OCI-LY1 (cell line): ENCODE results near the gene ASB7.

Experiments used
- H2AFZ ChIP-seq: fragments of 200-600 bp; sonication (generic), shearing (Covaris generic); 2 replicates; pipeline ENCODE4 v1.6.0; 2014; ENCODE audit warnings: antibody characterized with exemption, mild to moderate bottlenecking, low read length
- H3F3A ChIP-seq: fragments of 200-600 bp; sonication (generic), shearing (Covaris generic); 2 replicates; pipeline ENCODE4 v1.6.0; 2014; ENCODE audit warnings: mild to moderate bottlenecking, antibody characterized with exemption, low read length, moderate library complexity; ENCODE audit not compliant: insufficient read depth
- H3K27ac ChIP-seq: fragments of 200-600 bp; sonication (generic); 2 replicates; pipeline ENCODE4 v1.5.1; 2014; ENCODE audit warnings: low read length, mixed run types, mild to moderate bottlenecking, low read depth; ENCODE audit not compliant: poor library complexity, severe bottlenecking
- H3K27me3 ChIP-seq: fragments of 200-600 bp; sonication (generic); 2 replicates; pipeline ENCODE4 v1.6.0; 2014; ENCODE audit warnings: antibody characterized with exemption, mild to moderate bottlenecking, low read length, moderate library complexity; ENCODE audit not compliant: insufficient read depth
- H3K36me3 ChIP-seq: fragments of 200-600 bp; sonication (generic); 2 replicates; pipeline ENCODE4 v1.6.1; 2014; ENCODE audit warnings: mild to moderate bottlenecking, antibody characterized with exemption, low read length, moderate library complexity, mixed read lengths; ENCODE audit not compliant: insufficient read depth
- H3K4me1 ChIP-seq: fragments of 200-600 bp; sonication (generic); 2 replicates; pipeline ENCODE4 v1.5.1; 2014; ENCODE audit warnings: mild to moderate bottlenecking, low read length, moderate library complexity; ENCODE audit not compliant: insufficient read depth, severe bottlenecking
- H3K4me2 ChIP-seq: fragments of 200-600 bp; sonication (generic), shearing (Covaris generic); 2 replicates; pipeline ENCODE4 v1.6.1; 2014; ENCODE audit warnings: low read length
- H3K4me3 ChIP-seq: fragments of 200-600 bp; sonication (generic); 2 replicates; pipeline ENCODE4 v1.5.1; 2014; ENCODE audit warnings: low read length, low read depth, mild to moderate bottlenecking, mixed read lengths; ENCODE audit not compliant: poor library complexity, severe bottlenecking
- H3K79me2 ChIP-seq: fragments of 200-600 bp; shearing (Covaris generic); 2 replicates; pipeline ENCODE4 v1.6.1; 2016; ENCODE audit warnings: mixed run types, low read length, mixed read lengths; ENCODE audit not compliant: insufficient read depth
- H3K9ac ChIP-seq: fragments of 200-600 bp; sonication (generic), shearing (Covaris generic); 2 replicates; pipeline ENCODE4 v1.6.1; 2014; ENCODE audit warnings: mild to moderate bottlenecking, low read length, mixed read lengths
- H3K9me2 ChIP-seq: fragments of 200-600 bp; sonication (generic), shearing (Covaris generic); 2 replicates; pipeline ENCODE4 v1.6.1; 2014; ENCODE audit warnings: low read depth, mild to moderate bottlenecking, low read length, mixed read lengths
- H3K9me3 ChIP-seq: fragments of 200-600 bp; shearing (Covaris generic); 2 replicates; pipeline ENCODE4 v1.6.1; 2014; ENCODE audit warnings: low read length, mixed read lengths
- H4K20me1 ChIP-seq: fragments of 200-600 bp; sonication (generic), shearing (Covaris generic); 2 replicates; pipeline ENCODE4 v1.6.0; 2016; ENCODE audit warnings: mild to moderate bottlenecking, low read length; ENCODE audit not compliant: insufficient read depth
- EZH2 ChIP-seq: fragments of 200-600 bp; sonication (generic), shearing (Covaris generic); IDR thresholded peaks from 2 replicates; pipeline ENCODE4 v1.8.0; 2017; ENCODE audit warnings: borderline replicate concordance, mixed run types, mild to moderate bottlenecking, antibody characterized with exemption, low read length, moderate library complexity, mixed read lengths
- TF ChIP-seq, protein P1 (sequence below): fragments of 200-600 bp; sonication (generic), shearing (Covaris generic); IDR thresholded peaks from 2 replicates; pipeline ENCODE4 v1.5.1; 2017; ENCODE audit warnings: mild to moderate bottlenecking, antibody characterized with exemption, low read length, moderate library complexity, mixed read lengths

Gene ASB7

GRCh38 chr15:100598655-100599054 lies 3.7 kb upstream of the ASB7 start:
- Histone ChIP-seq H3K27me3 (no peaks in the 10 kb centered on the region), H3K4me3 (no peak overlapping the region), H3K9ac (no peak overlapping the region), H3K4me2 (no peak overlapping the region), H3K79me2 (peaks cover 76% of the 10 kb centered on the region), H3K27ac (no peak overlapping the region), H2AFZ (no peak overlapping the region), H4K20me1 (no peaks in the 10 kb centered on the region), H3F3A (no peaks in the 10 kb centered on the region), H3K4me1 (peaks cover 40% of the 10 kb centered on the region), H3K9me3 (no peaks in the 10 kb centered on the region), H3K36me3 (peaks cover 5% of the 10 kb centered on the region; the same call in 1 of the 2 replicates), H3K9me2 (no peaks in the 10 kb centered on the region)
- TF ChIP-seq, protein P1, sequence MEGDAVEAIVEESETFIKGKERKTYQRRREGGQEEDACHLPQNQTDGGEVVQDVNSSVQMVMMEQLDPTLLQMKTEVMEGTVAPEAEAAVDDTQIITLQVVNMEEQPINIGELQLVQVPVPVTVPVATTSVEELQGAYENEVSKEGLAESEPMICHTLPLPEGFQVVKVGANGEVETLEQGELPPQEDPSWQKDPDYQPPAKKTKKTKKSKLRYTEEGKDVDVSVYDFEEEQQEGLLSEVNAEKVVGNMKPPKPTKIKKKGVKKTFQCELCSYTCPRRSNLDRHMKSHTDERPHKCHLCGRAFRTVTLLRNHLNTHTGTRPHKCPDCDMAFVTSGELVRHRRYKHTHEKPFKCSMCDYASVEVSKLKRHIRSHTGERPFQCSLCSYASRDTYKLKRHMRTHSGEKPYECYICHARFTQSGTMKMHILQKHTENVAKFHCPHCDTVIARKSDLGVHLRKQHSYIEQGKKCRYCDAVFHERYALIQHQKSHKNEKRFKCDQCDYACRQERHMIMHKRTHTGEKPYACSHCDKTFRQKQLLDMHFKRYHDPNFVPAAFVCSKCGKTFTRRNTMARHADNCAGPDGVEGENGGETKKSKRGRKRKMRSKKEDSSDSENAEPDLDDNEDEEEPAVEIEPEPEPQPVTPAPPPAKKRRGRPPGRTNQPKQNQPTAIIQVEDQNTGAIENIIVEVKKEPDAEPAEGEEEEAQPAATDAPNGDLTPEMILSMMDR, result no peak

DNA sequence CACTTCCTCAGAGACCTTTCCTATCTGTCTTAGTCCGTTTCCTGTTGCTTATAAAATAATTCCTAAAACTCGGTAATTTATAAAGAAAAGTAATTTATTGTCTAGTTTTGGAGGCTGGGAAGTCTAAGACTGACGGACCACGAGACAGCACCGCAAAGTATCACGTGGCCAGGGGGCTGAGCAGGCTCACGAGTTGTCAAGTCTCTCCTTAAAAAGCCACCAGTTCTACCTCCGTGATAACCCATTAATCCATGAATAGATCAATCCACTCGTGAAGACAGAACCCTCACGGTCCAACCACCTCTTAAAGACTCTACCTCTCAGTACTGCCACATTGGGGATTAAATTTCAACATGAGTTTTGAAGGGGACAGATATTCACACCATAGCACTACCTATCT lies 1.2 kb upstream of the ASB7 start:
- Histone ChIP-seq H3K4me3 (peak overlapping the region; percentile 83), H3K36me3 (peaks cover 10% of the 10 kb centered on the region; the same call in 1 of the 2 replicates), H3K9ac (peak overlapping the region; percentile 78), H3K27ac (no peak overlapping the region), H3K4me1 (peaks cover 50% of the 10 kb centered on the region), H3K4me2 (peak overlapping the region; percentile 97), H2AFZ (no peak overlapping the region), H3K9me3 (no peaks in the 10 kb centered on the region), H3F3A (no peaks in the 10 kb centered on the region), H3K79me2 (peaks cover 62% of the 10 kb centered on the region), H3K9me2 (no peaks in the 10 kb centered on the region), H3K27me3 (no peaks in the 10 kb centered on the region), H4K20me1 (no peaks in the 10 kb centered on the region)
- TF ChIP-seq, protein P1, result no peak
- no peak for TF ChIP-seq EZH2

- Histone ChIP-seq H3K9me2 (no peaks in the 10 kb centered on the region), H3K36me3 (peaks cover 10% of the 10 kb centered on the region; the same call in 1 of the 2 replicates), H4K20me1 (no peaks in the 10 kb centered on the region), H3K4me1 (peaks cover 47% of the 10 kb centered on the region), H3K9ac (peak overlapping the region; percentile 78), H3K4me3 (peak overlapping the region; percentile 83), H3K27me3 (no peaks in the 10 kb centered on the region), H3K9me3 (no peaks in the 10 kb centered on the region), H3F3A (no peaks in the 10 kb centered on the region), H2AFZ (no peak overlapping the region), H3K4me2 (peak overlapping the region; percentile 97), H3K79me2 (peaks cover 57% of the 10 kb centered on the region), H3K27ac (no peak overlapping the region)
- TF ChIP-seq, protein P1, result no peak
- TF ChIP-seq EZH2, result no peak
Observed at GRCh38 chr15:100601617-100602063, 749 bp upstream of the ASB7 start.
